Measurements from ENCODE around the gene RGS17. TPM values are rescaled to one million over a fixed set of nuclear protein-coding genes. Genes with fewer than 3 reads are reported as not detected.
"Not testable (repeated sequence)": the region's sequence is repeated elsewhere in the genome, so short reads cannot be mapped to it uniquely, and the experiment has no call there.

The RGS17 gene
- total RNA-seq, 1 donor from 2014 or later, result 8.1 TPM

GRCh38 chr6:152986978-152987377 lies 144.1 kb downstream of the RGS17 start:
- Histone ChIP-seq H3K4me3 (no peak overlapping the region), H3K79me2 (ENCODE audit: low read depth) (peaks cover 73% of the 10 kb centered on the region), H3K36me3 (peaks cover 4% of the 10 kb centered on the region), H4K20me1 (ENCODE audit: low read depth) (peaks cover 11% of the 10 kb centered on the region), H2AFZ (replicated peaks) (no peak overlapping the region), H3K9me3 (ENCODE audit: low read depth) (no peaks in the 10 kb centered on the region), H3K27ac (no peak overlapping the region), H3K27me3 (no peaks in the 10 kb centered on the region), H3F3A (ENCODE audit: low read depth) (peaks cover 11% of the 10 kb centered on the region), H3K9ac (no peak overlapping the region), H3K4me1 (peaks cover 9% of the 10 kb centered on the region), H3K4me2 (no peak overlapping the region)
- H3K4me1 Mint-ChIP-seq, result peaks cover 8% of the 10 kb centered on the region
- H3K4me3 Mint-ChIP-seq, result peak overlapping the region; percentile 30
- no peak for DNase-seq (ENCODE audit: low spot score)
- no peak overlapping the region for H3K27ac Mint-ChIP-seq
- peaks cover 20% of the 10 kb centered on the region for H3K36me3 Mint-ChIP-seq
- no peaks in the 10 kb centered on the region for H3K9me3 Mint-ChIP-seq
- H3K27me3 Mint-ChIP-seq (ENCODE audit: insufficient read depth, low read depth), result peaks cover 6% of the 10 kb centered on the region
- TF ChIP-seq CTCF (IDR thresholded peaks at IDR 0.05) (no peak), EZH2phosphoT487 (IDR thresholded peaks at IDR 0.05) (no peak), EZH2 (IDR thresholded peaks at IDR 0.05) (no peak)

GRCh38 chr6:152985300-152985699 lies 145.8 kb downstream of the RGS17 start:
- not testable (repeated sequence) for DNase-seq (ENCODE audit: low spot score); H3K9me3 Mint-ChIP-seq; H2AFZ ChIP-seq (replicated peaks); H3K9me3 ChIP-seq (ENCODE audit: low read depth); H3K27ac Mint-ChIP-seq; H3K36me3 ChIP-seq; H3K27me3 ChIP-seq; H3K27me3 Mint-ChIP-seq (ENCODE audit: insufficient read depth, low read depth)
- H3K9ac ChIP-seq, result peak overlapping the region; percentile 77
- peak overlapping the region; percentile 100 for H3K4me3 ChIP-seq
- H3K4me1 ChIP-seq, result peaks cover 15% of the 10 kb centered on the region
- Mint-ChIP-seq H3K36me3 (peaks cover 20% of the 10 kb centered on the region), H3K4me1 (peaks cover 18% of the 10 kb centered on the region), H3K4me3 (peak overlapping the region; percentile 95)
- peak overlapping the region; percentile 81 for H3K4me2 ChIP-seq
- peaks cover 73% of the 10 kb centered on the region for H3K79me2 ChIP-seq (ENCODE audit: low read depth)
- H3F3A ChIP-seq (ENCODE audit: low read depth), result peaks cover 11% of the 10 kb centered on the region
- peaks cover 20% of the 10 kb centered on the region for H4K20me1 ChIP-seq (ENCODE audit: low read depth)
- peak overlapping the region; percentile 54 for H3K27ac ChIP-seq

GRCh38 chr6:152984513-152984872 lies 146.6 kb downstream of the RGS17 start:
- Histone ChIP-seq H3K36me3 (no peaks in the 10 kb centered on the region), H4K20me1 (ENCODE audit: low read depth) (peaks cover 26% of the 10 kb centered on the region), H3K9me3 (ENCODE audit: low read depth) (no peaks in the 10 kb centered on the region), H3K4me3 (peak overlapping the region; percentile 100), H3K27ac (peak overlapping the region; percentile 84), H3K79me2 (ENCODE audit: low read depth) (peaks cover 73% of the 10 kb centered on the region), H3F3A (ENCODE audit: low read depth) (peaks cover 11% of the 10 kb centered on the region), H3K4me2 (peak overlapping the region; percentile 81), H3K4me1 (peaks cover 23% of the 10 kb centered on the region), H3K9ac (peak overlapping the region; percentile 77), H2AFZ (replicated peaks) (no peak overlapping the region), H3K27me3 (no peaks in the 10 kb centered on the region)
- peaks cover 6% of the 10 kb centered on the region for H3K27me3 Mint-ChIP-seq (ENCODE audit: insufficient read depth, low read depth)
- TF ChIP-seq CTCF (IDR thresholded peaks at IDR 0.05) (no peak), EZH2phosphoT487 (IDR thresholded peaks at IDR 0.05) (no peak), EZH2 (IDR thresholded peaks at IDR 0.05) (no peak)
- peak overlapping the region; percentile 95 for H3K4me3 Mint-ChIP-seq
- H3K9me3 Mint-ChIP-seq, result no peaks in the 10 kb centered on the region
- H3K4me1 Mint-ChIP-seq, result peaks cover 25% of the 10 kb centered on the region
- peak overlapping the region; percentile 81 for H3K27ac Mint-ChIP-seq
- DNase-seq (ENCODE audit: low spot score), result peak; percentile 13
- H3K36me3 Mint-ChIP-seq, result peaks cover 18% of the 10 kb centered on the region

GRCh38 chr6:152983637-152984512 lies 147.2 kb downstream of the RGS17 start:
- H3K36me3 ChIP-seq, result no peaks in the 10 kb centered on the region
- Mint-ChIP-seq H3K4me1 (peaks cover 28% of the 10 kb centered on the region), H3K9me3 (no peaks in the 10 kb centered on the region), H3K27me3 (ENCODE audit: insufficient read depth, low read depth) (peaks cover 6% of the 10 kb centered on the region), H3K4me3 (peak overlapping the region; percentile 95), H3K27ac (peak overlapping the region; percentile 97), H3K36me3 (peaks cover 22% of the 10 kb centered on the region)
- H3K27me3 ChIP-seq, result no peaks in the 10 kb centered on the region
- peaks cover 78% of the 10 kb centered on the region for H3K79me2 ChIP-seq (ENCODE audit: low read depth)
- H3K9me3 ChIP-seq (ENCODE audit: low read depth), result no peaks in the 10 kb centered on the region
- H4K20me1 ChIP-seq (ENCODE audit: low read depth), result peaks cover 32% of the 10 kb centered on the region
- H3K27ac ChIP-seq, result peak overlapping the region; percentile 84
- H3K4me3 ChIP-seq, result peak overlapping the region; percentile 100
- peak overlapping the region; percentile 81 for H3K4me2 ChIP-seq
- TF ChIP-seq EZH2phosphoT487 (IDR thresholded peaks at IDR 0.05) (no peak), CTCF (IDR thresholded peaks at IDR 0.05) (no peak), EZH2 (IDR thresholded peaks at IDR 0.05) (no peak)
- H3F3A ChIP-seq (ENCODE audit: low read depth), result peaks cover 11% of the 10 kb centered on the region
- H3K4me1 ChIP-seq, result peaks cover 29% of the 10 kb centered on the region
- DNase-seq (ENCODE audit: low spot score), result peak; percentile 47
- peak overlapping the region; percentile 89 for H2AFZ ChIP-seq (replicated peaks)
- peak overlapping the region; percentile 77 for H3K9ac ChIP-seq
